ENCODE results near the gene KIAA1549.

- no peak for TF ChIP-seq EZH2phosphoT487 (IDR thresholded peaks at IDR 0.05; ENCODE audit: low read depth)
- TF ChIP-seq CTCF (IDR thresholded peaks at IDR 0.05; ENCODE audit: low read depth, low read length): no peak
Measured at GRCh38 chr7:138935465-138936011, 45.7 kb downstream of the KIAA1549 start.

Measured in OCI-LY3 (cell line).